RWPE1 (cell line): ENCODE results near the gene ZNF436.

Experiments
- CTCF ChIA-PET: fragments of 350-600 bp; sonication (Branson Sonifier 250); formaldehyde crosslinking; extraction: SDS; loops from one replicate; lab custom pipeline; 2021; lab: Yijun Ruan, JAX
- POLR2A ChIA-PET: fragments of 400-600 bp; formaldehyde crosslinking; extraction: SDS; loops from one replicate; lab custom pipeline; 2020; ENCODE audit warnings: antibody characterized with exemption; ENCODE audit not compliant: low non-redundant PET; lab: Yijun Ruan, JAX
- DNase-seq: peaks from one replicate; pipeline ENCODE4 v3.0.0; 2012; ENCODE audit warnings: low spot score
- H3K27ac ChIP-seq: fragments of 450-650 bp; 2 replicates; pipeline ENCODE4 v1.5.1; 2017
- CTCF ChIP-seq: fragments of 450-650 bp; conservative IDR thresholded peaks from 2 replicates; pipeline ENCODE4 v1.5.1; 2017; ENCODE audit warnings: low read depth, mild to moderate bottlenecking

The ZNF436 gene

GRCh38 chr1:23394684-23395083, 25.0 kb upstream of the ZNF436 start:
- no peak for DNase-seq
- no peak for TF ChIP-seq CTCF
- CTCF ChIA-PET = no interaction called here
- H3K27ac ChIP-seq = peak overlapping the region; percentile 20; the same call in 1 of the 2 replicates
- POLR2A ChIA-PET = no interaction called here

- ChIA-PET POLR2A (interaction anchor here (1.1 kb wide), 1 partner anchor 60 kb away, joined by 3 read pairs; no protein-coding TSS in a partner anchor), CTCF (no interaction called here)
- H3K27ac ChIP-seq = peak overlapping the region; percentile 3; the same call in 1 of the 2 replicates
- no peak for TF ChIP-seq CTCF
- no peak for DNase-seq
These were observed 24.5 kb upstream of the ZNF436 start for GRCh38 chr1:23394181-23394580.

- H3K27ac ChIP-seq = peak overlapping the region; percentile 3; the same call in 1 of the 2 replicates
- ChIA-PET CTCF (interaction anchor here (0.5 to 0.6 kb wide), 2 partner anchors 287 to 430 kb away, joined by 4 read pairs; no protein-coding TSS in a partner anchor), POLR2A (interaction anchor here (1.1 kb wide), 1 partner anchor 59 kb away, joined by 3 read pairs; no protein-coding TSS in a partner anchor)
- no peak for DNase-seq
- no peak for TF ChIP-seq CTCF
These were observed 24.1 kb upstream of the ZNF436 start for GRCh38 chr1:23393706-23394105.

- CTCF ChIA-PET = no interaction called here
- POLR2A ChIA-PET = no interaction called here
- H3K27ac ChIP-seq = no peak overlapping the region
- no peak for TF ChIP-seq CTCF
- DNase-seq = no peak
These were observed 22.7 kb upstream of the ZNF436 start for GRCh38 chr1:23392125-23392855.

- ChIA-PET POLR2A (interaction anchor here (0.9 kb wide), 1 partner anchor 21 kb away, joined by 4 read pairs; no protein-coding TSS in a partner anchor), CTCF (interaction anchor here (0.6 kb wide), 3 partner anchors 14 to 191 kb away, joined by 3 to 7 read pairs (median 3); no protein-coding TSS in a partner anchor)
- no peak for DNase-seq
- TF ChIP-seq CTCF = no peak
- no peak overlapping the region for H3K27ac ChIP-seq
These were observed 20.2 kb upstream of the ZNF436 start for GRCh38 chr1:23389837-23390321.

- ChIA-PET CTCF (interaction anchor here (1.0 kb wide), 1 partner anchor 16 kb away, joined by 5 read pairs; no protein-coding TSS in a partner anchor), POLR2A (no interaction called here)
- DNase-seq = no peak
- no peak for TF ChIP-seq CTCF
- no peak overlapping the region for H3K27ac ChIP-seq
These were observed 17.9 kb upstream of the ZNF436 start for GRCh38 chr1:23387494-23387893.
